ENCODE results near the gene DCLK2.

DCLK2 gene

GRCh38 chr4:150047546-150047945, 30.7 kb upstream of the DCLK2 start:
- Mint-ChIP-seq H3K4me1 (no peaks in the 10 kb centered on the region), H3K4me3 (no peak overlapping the region), H3K27ac (no peak overlapping the region), H3K36me3 (ENCODE audit: low read depth) (no peaks in the 10 kb centered on the region), H3K27me3 (ENCODE audit: low read depth) (no peaks in the 10 kb centered on the region), H3K9me3 (no peaks in the 10 kb centered on the region)
- no peak for TF ChIP-seq CTCF (IDR thresholded peaks at IDR 0.05; ENCODE audit: unreplicated experiment in 3 of 3)

- H3K4me1 Mint-ChIP-seq = no peaks in the 10 kb centered on the region
- no peaks in the 10 kb centered on the region for H3K36me3 Mint-ChIP-seq (ENCODE audit: low read depth)
- TF ChIP-seq CTCF (IDR thresholded peaks at IDR 0.05; ENCODE audit: unreplicated experiment in 3 of 3) = no peak
- no peak overlapping the region for H3K27ac Mint-ChIP-seq
- no peak overlapping the region for H3K4me3 Mint-ChIP-seq
- H3K9me3 Mint-ChIP-seq = peaks cover 2% of the 10 kb centered on the region
- H3K27me3 Mint-ChIP-seq (ENCODE audit: low read depth) = no peaks in the 10 kb centered on the region
These were observed 28.6 kb upstream of the DCLK2 start for GRCh38 chr4:150049682-150050081.

- no peak for TF ChIP-seq CTCF (IDR thresholded peaks at IDR 0.05; ENCODE audit: unreplicated experiment in 3 of 3)
- no peak overlapping the region for H3K27ac Mint-ChIP-seq
- H3K9me3 Mint-ChIP-seq = peaks cover 2% of the 10 kb centered on the region
- no peaks in the 10 kb centered on the region for H3K4me1 Mint-ChIP-seq
- no peaks in the 10 kb centered on the region for H3K27me3 Mint-ChIP-seq (ENCODE audit: low read depth)
- H3K4me3 Mint-ChIP-seq = no peak overlapping the region
- no peaks in the 10 kb centered on the region for H3K36me3 Mint-ChIP-seq (ENCODE audit: low read depth)
These were observed 27.7 kb upstream of the DCLK2 start for GRCh38 chr4:150050566-150050965.

- Mint-ChIP-seq H3K4me1 (no peaks in the 10 kb centered on the region), H3K4me3 (no peak overlapping the region), H3K36me3 (ENCODE audit: low read depth) (no peaks in the 10 kb centered on the region), H3K27ac (no peak overlapping the region), H3K9me3 (peaks cover 5% of the 10 kb centered on the region), H3K27me3 (ENCODE audit: low read depth) (no peaks in the 10 kb centered on the region)
- no peak for TF ChIP-seq CTCF (IDR thresholded peaks at IDR 0.05; ENCODE audit: unreplicated experiment in 3 of 3)
These were observed 27.1 kb upstream of the DCLK2 start for GRCh38 chr4:150051111-150051510.

- H3K36me3 Mint-ChIP-seq (ENCODE audit: low read depth) = no peaks in the 10 kb centered on the region
- H3K27ac Mint-ChIP-seq = no peak overlapping the region
- no peak for TF ChIP-seq CTCF (IDR thresholded peaks at IDR 0.05; ENCODE audit: unreplicated experiment in 3 of 3)
- peaks cover 4% of the 10 kb centered on the region for H3K27me3 Mint-ChIP-seq (ENCODE audit: low read depth)
- H3K4me1 Mint-ChIP-seq = no peaks in the 10 kb centered on the region
- no peak overlapping the region for H3K4me3 Mint-ChIP-seq
- H3K9me3 Mint-ChIP-seq = peaks cover 5% of the 10 kb centered on the region
These were observed 22.8 kb upstream of the DCLK2 start for GRCh38 chr4:150055467-150055866.

- TF ChIP-seq CTCF (IDR thresholded peaks at IDR 0.05; ENCODE audit: unreplicated experiment in 3 of 3) = no peak
- H3K36me3 Mint-ChIP-seq (ENCODE audit: low read depth) = no peaks in the 10 kb centered on the region
- no peak overlapping the region for H3K4me3 Mint-ChIP-seq
- no peak overlapping the region for H3K27ac Mint-ChIP-seq
- H3K27me3 Mint-ChIP-seq (ENCODE audit: low read depth) = peaks cover 4% of the 10 kb centered on the region
- no peaks in the 10 kb centered on the region for H3K4me1 Mint-ChIP-seq
- H3K9me3 Mint-ChIP-seq = peaks cover 5% of the 10 kb centered on the region
These were observed 21.7 kb upstream of the DCLK2 start for GRCh38 chr4:150056569-150056968.
